ENCODE measurements around the gene SAMD14. TPM values are rescaled to one million over a fixed set of nuclear protein-coding genes. Genes with fewer than 3 reads are reported as not detected.

Gene SAMD14
- total RNA-seq, 2 experiments from 2014 or later, result 0.35 to 1.1 TPM

DNA sequence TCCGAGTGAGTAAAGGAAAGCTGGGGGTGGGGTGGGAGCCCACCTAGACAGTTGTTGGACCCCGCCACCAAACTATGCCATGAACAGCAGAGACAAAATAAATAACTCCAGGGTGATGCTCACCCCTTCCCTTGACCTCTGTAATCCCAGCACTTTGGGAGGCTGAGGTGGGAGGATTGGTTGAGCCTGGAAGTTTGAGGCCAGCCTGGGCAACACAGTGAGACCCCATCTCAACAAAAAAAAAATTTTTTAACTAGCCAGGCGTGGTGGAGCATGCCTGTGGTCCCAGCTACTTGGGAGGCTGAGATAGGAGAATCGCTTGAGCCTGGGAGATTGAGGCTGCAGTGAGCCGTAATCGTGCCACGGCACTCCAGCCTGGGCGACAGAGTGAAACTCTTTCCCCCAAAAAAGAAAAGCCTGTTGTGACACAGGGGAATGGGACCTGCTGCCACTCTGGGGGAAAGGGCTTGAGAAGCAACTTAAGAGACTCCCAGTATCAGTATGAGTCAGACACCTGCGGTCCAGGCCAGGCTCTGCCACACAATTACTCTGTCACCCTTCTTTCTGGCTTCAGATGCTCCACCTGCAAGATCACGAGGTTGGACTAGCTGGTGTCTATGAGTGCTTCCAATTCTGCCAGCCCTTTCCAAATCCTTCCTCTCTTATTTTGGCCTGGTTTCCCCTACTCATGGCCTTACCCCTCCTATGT is 40.9 kb upstream of the SAMD14 start:
- ATAC-seq (peak; percentile 81), DNase-seq (peak; percentile 83)
- H3K9me3 Mint-ChIP-seq (ENCODE audit: low read depth), result no peaks in the 10 kb centered on the region
- no peak overlapping the region for H3K27ac Mint-ChIP-seq
- H3K36me3 Mint-ChIP-seq, result no peaks in the 10 kb centered on the region
- H3K4me1 Mint-ChIP-seq, result peaks cover 22% of the 10 kb centered on the region
- H3K27me3 Mint-ChIP-seq, result no peaks in the 10 kb centered on the region
- CTCF ChIA-PET, result interaction anchor here (0.6 to 7.6 kb wide), 11 partner anchors 9 to 128 kb away, joined by 3 to 82 read pairs (median 18); partner anchors contain the start of genes COL1A1, PDK2 and PPP1R9B
- H3K4me3 Mint-ChIP-seq, result no peak overlapping the region

DNA sequence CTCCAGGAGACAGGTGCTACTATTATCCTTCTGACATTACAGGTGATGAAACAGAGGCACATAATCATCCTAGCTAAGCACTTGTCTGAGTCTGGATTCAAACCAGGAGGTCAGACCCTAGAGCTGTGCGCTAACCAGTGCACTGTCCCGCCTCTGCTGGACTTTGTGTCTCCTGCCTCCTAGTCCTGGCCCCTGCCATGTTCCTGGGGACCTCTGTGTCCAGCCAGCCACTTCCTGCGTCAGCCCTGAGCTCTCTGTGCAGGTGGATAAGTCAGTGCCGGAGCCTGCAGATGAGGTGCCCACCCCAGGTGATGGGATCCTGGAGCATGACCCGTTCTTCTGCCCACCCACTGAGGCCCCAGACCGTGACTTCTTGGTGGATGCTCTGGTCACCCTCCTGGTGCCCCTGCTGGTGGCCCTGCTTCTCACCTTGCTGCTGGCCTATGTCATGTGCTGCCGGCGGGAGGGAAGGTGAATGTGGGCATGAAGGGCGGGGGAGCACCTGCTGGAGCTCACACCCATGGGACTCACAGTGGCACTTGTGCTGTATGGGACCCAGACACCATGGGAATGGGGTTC is 40.0 kb upstream of the SAMD14 start:
- DNase-seq, result no peak
- no peaks in the 10 kb centered on the region for H3K36me3 Mint-ChIP-seq
- H3K4me1 Mint-ChIP-seq, result peaks cover 22% of the 10 kb centered on the region
- H3K27me3 Mint-ChIP-seq, result no peaks in the 10 kb centered on the region
- CTCF ChIA-PET, result interaction anchor here (0.6 to 7.6 kb wide), 32 partner anchors 8 to 512 kb away, joined by 3 to 82 read pairs (median 6); partner anchors contain the start of genes COL1A1, PDK2, PPP1R9B and TMEM92
- ATAC-seq, result no peak
- no peak overlapping the region for H3K27ac Mint-ChIP-seq
- no peak overlapping the region for H3K4me3 Mint-ChIP-seq
- no peaks in the 10 kb centered on the region for H3K9me3 Mint-ChIP-seq (ENCODE audit: low read depth)

DNA sequence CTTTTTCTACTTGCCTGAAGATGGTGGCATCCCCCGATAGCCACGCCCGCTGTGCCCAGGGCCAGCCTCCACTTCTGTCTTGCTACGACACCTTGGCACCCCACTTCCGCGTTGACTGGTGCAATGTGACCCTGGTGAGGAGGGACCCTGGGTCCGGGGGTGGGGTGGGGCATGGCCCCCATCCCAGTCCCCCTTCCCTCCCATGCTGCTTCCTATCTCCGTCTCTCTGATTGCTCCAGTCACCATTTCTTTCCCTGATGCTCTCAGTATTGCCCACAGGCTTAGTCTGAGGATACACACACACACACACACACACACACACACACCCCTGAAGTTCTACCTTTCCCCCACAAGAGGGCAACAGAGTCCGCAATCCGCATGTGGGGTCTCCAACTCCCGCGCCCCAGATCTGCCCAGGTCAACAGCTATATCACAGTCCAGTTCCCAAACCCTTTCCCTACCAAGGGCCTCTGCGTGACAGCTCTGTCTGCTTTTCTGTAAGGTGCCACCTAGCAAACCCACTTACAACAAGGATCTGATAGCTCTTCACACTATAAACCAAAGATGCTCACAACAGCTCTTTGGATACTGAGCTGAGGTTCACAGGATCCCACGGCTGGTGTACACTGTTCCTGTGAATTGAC is 39.3 kb upstream of the SAMD14 start:
- Mint-ChIP-seq H3K4me3 (peak overlapping the region; percentile 11), H3K36me3 (no peaks in the 10 kb centered on the region), H3K9me3 (ENCODE audit: low read depth) (no peaks in the 10 kb centered on the region), H3K4me1 (peaks cover 22% of the 10 kb centered on the region), H3K27me3 (no peaks in the 10 kb centered on the region), H3K27ac (peak overlapping the region; percentile 47)
- DNase-seq (peak; percentile 75), ATAC-seq (peak; percentile 74)
- CTCF ChIA-PET, result interaction anchor here (0.6 to 7.6 kb wide), 32 partner anchors 8 to 513 kb away, joined by 3 to 82 read pairs (median 6); partner anchors contain the start of genes COL1A1, PDK2, PPP1R9B and TMEM92

DNA sequence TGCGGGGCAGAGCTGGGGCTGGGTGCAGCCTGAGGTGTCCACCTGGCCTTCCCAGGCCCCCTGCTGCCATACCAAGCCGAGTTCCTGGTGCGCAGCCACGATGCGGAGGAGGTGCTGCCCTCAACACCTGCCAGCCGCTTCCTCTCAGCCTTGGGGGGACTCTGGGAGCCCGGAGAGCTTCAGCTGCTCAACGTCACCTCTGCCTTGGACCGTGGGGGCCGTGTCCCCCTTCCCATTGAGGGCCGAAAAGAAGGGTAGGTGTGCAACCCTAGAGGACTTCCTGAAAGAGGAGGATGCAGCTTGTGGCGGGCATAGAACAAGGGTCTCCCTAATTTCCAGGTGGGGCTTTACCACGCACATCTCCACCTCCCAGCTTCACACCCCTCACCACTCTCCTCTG is 38.4 kb upstream of the SAMD14 start:
- Mint-ChIP-seq H3K27ac (peak overlapping the region; percentile 47), H3K4me1 (peaks cover 22% of the 10 kb centered on the region), H3K9me3 (ENCODE audit: low read depth) (no peaks in the 10 kb centered on the region), H3K36me3 (no peaks in the 10 kb centered on the region), H3K4me3 (no peak overlapping the region), H3K27me3 (no peaks in the 10 kb centered on the region)
- ATAC-seq (no peak), DNase-seq (no peak)
- CTCF ChIA-PET, result interaction anchor here (0.9 to 7.6 kb wide), 12 partner anchors 10 to 130 kb away, joined by 3 to 82 read pairs (median 5); partner anchors contain the start of genes COL1A1 and PPP1R9B

DNA sequence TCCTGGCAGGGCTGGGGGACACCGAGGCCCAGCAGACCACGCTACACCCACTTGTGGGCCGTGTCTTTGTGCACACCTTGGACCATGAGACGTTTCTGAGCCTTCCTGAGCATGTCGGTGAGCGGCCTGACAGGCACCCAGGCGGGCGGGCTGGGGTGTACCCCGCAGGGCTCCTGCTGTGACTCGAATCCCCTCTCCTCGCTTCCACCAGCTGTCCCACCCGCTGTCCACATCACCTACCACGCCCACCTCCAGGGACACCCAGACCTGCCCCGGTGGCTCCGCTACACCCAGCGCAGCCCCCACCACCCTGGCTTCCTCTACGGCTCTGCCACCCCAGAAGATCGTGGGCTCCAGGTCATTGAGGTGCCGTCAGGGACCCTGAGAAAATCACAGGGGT is 37.4 kb upstream of the SAMD14 start:
- Mint-ChIP-seq H3K27me3 (no peaks in the 10 kb centered on the region), H3K4me3 (no peak overlapping the region), H3K9me3 (ENCODE audit: low read depth) (no peaks in the 10 kb centered on the region), H3K27ac (no peak overlapping the region), H3K4me1 (peaks cover 25% of the 10 kb centered on the region), H3K36me3 (no peaks in the 10 kb centered on the region)
- ATAC-seq (no peak), DNase-seq (no peak)
- CTCF ChIA-PET, result interaction anchor here (1.3 to 2.8 kb wide), 2 partner anchors 33 to 80 kb away, joined by 4 to 10 read pairs; no protein-coding TSS in a partner anchor

DNA sequence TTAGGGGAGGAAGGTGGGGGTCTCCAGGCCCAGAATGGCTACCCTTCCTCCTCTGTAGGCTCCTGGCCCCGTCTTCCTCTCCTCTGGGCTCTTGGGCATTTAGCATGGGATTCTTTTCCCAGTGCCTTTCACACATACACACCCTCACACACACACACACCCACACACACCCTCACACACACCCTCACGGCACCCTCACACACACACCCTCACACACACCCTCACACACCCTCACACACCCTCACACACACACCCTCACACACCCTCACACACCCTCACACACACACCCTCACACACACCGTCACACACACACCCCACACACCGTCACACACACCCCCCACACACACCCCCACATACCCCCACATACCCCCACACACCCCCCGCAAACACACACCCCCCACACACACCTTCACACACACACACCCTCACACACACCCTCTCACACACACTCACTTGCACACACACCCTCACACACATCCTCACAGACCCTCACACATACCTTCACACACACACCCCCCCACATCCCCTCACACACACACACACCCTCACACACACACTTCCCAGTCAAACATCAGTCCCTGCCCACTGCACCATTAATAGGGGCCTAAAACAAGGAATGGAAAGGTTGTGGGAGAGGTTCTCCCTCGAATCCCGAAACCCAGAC is 36.7 kb upstream of the SAMD14 start:
- Mint-ChIP-seq H3K9me3 (ENCODE audit: low read depth) (no peaks in the 10 kb centered on the region), H3K4me1 (peaks cover 32% of the 10 kb centered on the region), H3K36me3 (no peaks in the 10 kb centered on the region), H3K27ac (no peak overlapping the region), H3K27me3 (no peaks in the 10 kb centered on the region), H3K4me3 (no peak overlapping the region)
- ATAC-seq (no peak), DNase-seq (no peak)
- CTCF ChIA-PET, result interaction anchor here (1.3 to 2.8 kb wide), 5 partner anchors 34 to 353 kb away, joined by 3 to 10 read pairs (median 4); no protein-coding TSS in a partner anchor

DNA sequence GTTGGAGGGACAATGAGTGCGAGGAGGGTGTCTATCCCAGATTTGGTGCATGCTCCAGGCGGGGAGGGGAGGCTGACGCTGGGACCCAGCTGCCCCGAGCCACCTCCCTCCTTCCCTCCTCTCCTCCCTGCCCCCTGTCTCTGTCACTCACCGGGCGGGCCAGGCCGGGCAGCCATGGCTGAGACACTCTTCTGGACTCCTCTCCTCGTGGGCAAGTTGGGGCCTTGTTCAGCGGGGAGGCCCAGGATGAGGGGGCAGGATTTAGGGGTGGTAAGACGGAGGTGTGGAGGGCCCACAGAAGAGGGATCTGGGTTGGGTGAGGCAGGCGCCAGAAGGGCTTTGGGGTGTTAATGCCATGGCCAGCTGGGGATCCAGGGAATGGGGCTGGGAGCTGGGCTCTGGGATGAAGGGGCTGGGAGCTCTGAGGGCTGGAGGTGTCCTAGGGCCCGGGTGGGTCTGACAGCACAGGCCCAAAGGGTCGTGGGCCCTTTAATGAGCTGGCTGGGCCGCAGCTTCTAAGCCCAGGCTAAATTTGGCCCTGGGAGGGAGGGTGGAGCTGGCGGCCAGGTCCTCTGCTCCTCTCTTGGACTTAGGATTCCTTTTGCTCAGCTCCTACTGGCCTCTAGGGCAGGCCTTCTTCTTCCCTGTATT is 36.0 kb upstream of the SAMD14 start, which contains the start of gene SGCA:
Gene SGCA, plus strand, starts transcription at position 139 of the 651 bp plus-strand sequence. Its CDS starts 36 bp downstream, at position 175.
- Mint-ChIP-seq H3K27ac (no peak within 1 kb of the TSS), H3K4me3 (no peak within 1 kb of the TSS), H3K36me3 (no peaks in the 10 kb centered on the region), H3K9me3 (ENCODE audit: low read depth) (no peaks in the 10 kb centered on the region), H3K4me1 (peaks cover 30% of the 10 kb centered on the region), H3K27me3 (peaks cover under 1% of the 10 kb centered on the region)
- CTCF ChIA-PET, result interaction anchor here (0.8 to 2.8 kb wide), 9 partner anchors 11 to 353 kb away, joined by 3 to 10 read pairs (median 4); partner anchors contain the start of gene PDK2
- DNase-seq, result no peak
- no peak for ATAC-seq

DNA sequence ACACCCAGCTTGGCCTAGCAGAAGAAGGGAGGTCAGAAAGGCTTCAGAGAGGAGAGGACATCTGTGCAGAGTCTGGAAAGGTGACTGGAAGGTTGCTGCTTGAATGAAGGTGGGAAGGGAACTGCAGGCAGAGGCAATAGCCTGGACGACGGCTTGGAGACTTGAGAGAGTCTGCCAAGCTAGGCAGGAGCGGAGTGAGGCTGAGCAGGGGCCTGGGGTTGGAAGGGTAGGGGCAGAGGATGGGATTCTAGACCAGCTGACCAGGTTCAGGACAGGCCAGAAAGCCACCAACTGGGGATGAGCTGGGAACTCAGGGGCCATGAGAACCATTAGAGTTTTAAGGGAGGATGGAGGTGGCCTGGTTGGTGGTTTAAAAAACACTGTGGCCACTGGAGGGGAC is 35.5 kb upstream of the SAMD14 start:
- no peak overlapping the region for H3K4me3 Mint-ChIP-seq
- H3K27ac Mint-ChIP-seq, result no peak overlapping the region
- DNase-seq (no peak), ATAC-seq (no peak)
- no peaks in the 10 kb centered on the region for H3K36me3 Mint-ChIP-seq
- CTCF ChIA-PET, result interaction anchor here (0.8 to 2.8 kb wide), 10 partner anchors 11 to 354 kb away, joined by 3 to 10 read pairs (median 4); partner anchors contain the start of gene PDK2
- peaks cover 31% of the 10 kb centered on the region for H3K4me1 Mint-ChIP-seq
- H3K27me3 Mint-ChIP-seq, result peaks cover 4% of the 10 kb centered on the region
- no peaks in the 10 kb centered on the region for H3K9me3 Mint-ChIP-seq (ENCODE audit: low read depth)

DNA sequence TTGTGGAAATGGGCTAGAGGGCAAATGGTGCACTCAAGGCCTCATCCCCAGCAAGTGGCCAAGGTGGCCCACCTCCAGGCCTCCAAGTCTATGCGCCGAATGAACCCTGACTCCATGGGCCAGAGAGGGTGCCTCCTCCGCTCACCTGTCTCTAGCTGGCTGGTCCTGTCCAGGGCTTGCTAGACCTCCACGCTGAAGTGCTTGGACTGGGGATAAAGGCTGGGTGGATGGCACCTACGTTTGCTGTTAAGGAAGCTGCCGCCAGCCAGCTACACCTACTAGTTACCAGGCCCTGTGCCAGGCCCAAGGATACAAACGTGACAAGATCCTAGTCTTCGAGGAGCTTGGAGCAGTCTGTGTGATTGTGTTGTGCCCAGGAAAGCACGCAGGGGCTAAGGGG is 35.1 kb upstream of the SAMD14 start:
- H3K36me3 Mint-ChIP-seq, result no peaks in the 10 kb centered on the region
- H3K4me1 Mint-ChIP-seq, result peaks cover 29% of the 10 kb centered on the region
- H3K27me3 Mint-ChIP-seq, result peaks cover 8% of the 10 kb centered on the region
- CTCF ChIA-PET, result interaction anchor here (0.8 to 2.8 kb wide), 12 partner anchors 10 to 354 kb away, joined by 3 to 10 read pairs (median 4); partner anchors contain the start of gene PDK2
- H3K9me3 Mint-ChIP-seq (ENCODE audit: low read depth), result no peaks in the 10 kb centered on the region
- H3K27ac Mint-ChIP-seq, result no peak overlapping the region
- no peak for ATAC-seq
- DNase-seq, result no peak
- no peak overlapping the region for H3K4me3 Mint-ChIP-seq

DNA sequence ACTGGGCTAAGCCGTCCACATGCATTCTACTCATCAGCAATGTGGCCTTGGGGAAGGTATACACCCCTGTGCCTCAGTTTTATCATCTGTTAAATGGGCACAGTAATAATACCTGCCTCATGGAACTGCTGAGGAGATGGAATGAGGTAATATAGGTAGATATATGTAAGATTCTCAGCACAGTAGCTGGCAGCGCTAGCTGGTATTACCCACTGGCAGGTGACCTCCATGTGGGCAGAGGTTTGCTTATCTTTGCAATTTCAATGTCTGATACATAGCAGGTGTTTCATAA is 34.7 kb upstream of the SAMD14 start:
- no peaks in the 10 kb centered on the region for H3K9me3 Mint-ChIP-seq (ENCODE audit: low read depth)
- peaks cover 8% of the 10 kb centered on the region for H3K27me3 Mint-ChIP-seq
- no peak overlapping the region for H3K4me3 Mint-ChIP-seq
- H3K4me1 Mint-ChIP-seq, result peaks cover 29% of the 10 kb centered on the region
- ATAC-seq (no peak), DNase-seq (no peak)
- H3K36me3 Mint-ChIP-seq, result no peaks in the 10 kb centered on the region
- H3K27ac Mint-ChIP-seq, result no peak overlapping the region
- CTCF ChIA-PET, result interaction anchor here (1.0 to 2.8 kb wide), 7 partner anchors 9 to 132 kb away, joined by 3 to 10 read pairs (median 4); partner anchors contain the start of gene PDK2

DNA sequence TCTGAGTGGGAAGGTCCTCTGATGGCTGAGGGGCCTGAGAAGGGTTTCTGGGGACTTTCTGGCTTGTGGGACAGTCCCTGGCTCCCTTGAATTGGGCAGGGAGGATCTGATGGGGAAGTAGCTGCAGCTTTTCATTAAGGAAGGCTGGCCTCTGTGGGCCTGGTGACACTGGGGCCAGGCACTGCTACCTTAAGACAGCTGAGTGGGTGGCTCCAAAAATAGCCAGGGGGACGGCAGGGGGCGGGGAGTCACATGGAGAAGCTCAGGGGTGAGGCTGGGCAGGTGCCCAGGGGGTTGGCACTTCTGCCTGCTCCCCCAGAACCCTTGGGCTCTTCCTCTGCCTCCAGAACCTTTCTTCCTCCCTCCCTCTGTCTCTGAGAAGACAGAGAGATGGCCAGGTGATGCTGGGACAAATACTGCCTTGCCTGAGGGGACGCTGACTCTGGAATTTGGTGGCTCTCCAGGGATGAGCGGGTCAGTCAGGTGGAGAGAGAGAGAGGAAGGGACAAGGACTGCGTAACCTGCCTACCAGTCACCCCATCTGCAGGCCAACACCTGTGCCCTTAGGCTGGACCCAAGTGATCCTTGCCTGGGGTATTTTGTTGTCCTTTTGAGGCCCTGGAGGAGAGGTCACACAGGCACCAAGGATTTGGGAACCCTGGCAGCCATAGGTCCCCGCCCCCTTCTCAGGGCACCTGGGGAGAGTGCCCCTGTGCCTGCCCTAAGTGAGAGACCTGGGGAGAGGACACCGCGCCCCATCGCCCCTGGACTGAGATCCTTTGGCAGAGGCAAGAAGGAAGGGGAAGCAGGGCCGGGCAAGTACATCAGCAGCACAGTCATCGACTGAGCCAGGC is 34.1 kb upstream of the SAMD14 start:
- H3K27me3 Mint-ChIP-seq, result peaks cover 8% of the 10 kb centered on the region
- CTCF ChIA-PET, result interaction anchor here (0.6 to 2.0 kb wide), 10 partner anchors 10 to 1350 kb away, joined by 3 to 5 read pairs (median 4); partner anchors contain the start of gene PPP1R9B
- no peak for DNase-seq
- no peak for ATAC-seq
- no peaks in the 10 kb centered on the region for H3K36me3 Mint-ChIP-seq
- no peaks in the 10 kb centered on the region for H3K9me3 Mint-ChIP-seq (ENCODE audit: low read depth)
- peaks cover 23% of the 10 kb centered on the region for H3K4me1 Mint-ChIP-seq
- H3K4me3 Mint-ChIP-seq, result no peak overlapping the region
- H3K27ac Mint-ChIP-seq, result no peak overlapping the region
